ENCODE data around the gene CHRNE. TPM values are rescaled to one million over a fixed set of nuclear protein-coding genes. Genes with fewer than 3 reads are reported as not detected.

CHRNE gene
- total and polyA plus RNA-seq, 2 of the 8 experiments (the other 6 are each of a cell fraction or from before 2014, with no cell fraction given), result 0.15 to 0.33 TPM

DNA sequence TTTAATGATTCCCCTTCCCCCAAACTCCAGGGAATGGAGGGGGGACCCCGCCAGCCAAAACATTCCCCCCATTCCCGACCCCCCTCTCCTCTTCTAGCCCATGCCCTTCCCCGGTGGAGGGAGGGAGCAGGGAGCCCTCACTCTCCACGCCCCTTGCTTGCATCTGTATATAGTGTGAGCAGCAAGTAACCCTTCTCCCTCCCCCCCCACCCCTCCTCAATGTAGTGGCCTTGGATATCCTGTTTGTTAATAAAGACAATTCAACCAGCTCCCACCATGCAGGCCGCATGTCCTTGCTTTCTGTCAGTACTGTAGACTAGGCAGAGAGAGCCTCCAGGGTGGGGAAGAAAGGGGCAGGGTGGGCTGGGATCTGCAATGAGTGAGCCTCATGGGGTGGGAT is 5.1 kb downstream of the CHRNE start (continued):
- TF ChIP-seq, protein P1, sequence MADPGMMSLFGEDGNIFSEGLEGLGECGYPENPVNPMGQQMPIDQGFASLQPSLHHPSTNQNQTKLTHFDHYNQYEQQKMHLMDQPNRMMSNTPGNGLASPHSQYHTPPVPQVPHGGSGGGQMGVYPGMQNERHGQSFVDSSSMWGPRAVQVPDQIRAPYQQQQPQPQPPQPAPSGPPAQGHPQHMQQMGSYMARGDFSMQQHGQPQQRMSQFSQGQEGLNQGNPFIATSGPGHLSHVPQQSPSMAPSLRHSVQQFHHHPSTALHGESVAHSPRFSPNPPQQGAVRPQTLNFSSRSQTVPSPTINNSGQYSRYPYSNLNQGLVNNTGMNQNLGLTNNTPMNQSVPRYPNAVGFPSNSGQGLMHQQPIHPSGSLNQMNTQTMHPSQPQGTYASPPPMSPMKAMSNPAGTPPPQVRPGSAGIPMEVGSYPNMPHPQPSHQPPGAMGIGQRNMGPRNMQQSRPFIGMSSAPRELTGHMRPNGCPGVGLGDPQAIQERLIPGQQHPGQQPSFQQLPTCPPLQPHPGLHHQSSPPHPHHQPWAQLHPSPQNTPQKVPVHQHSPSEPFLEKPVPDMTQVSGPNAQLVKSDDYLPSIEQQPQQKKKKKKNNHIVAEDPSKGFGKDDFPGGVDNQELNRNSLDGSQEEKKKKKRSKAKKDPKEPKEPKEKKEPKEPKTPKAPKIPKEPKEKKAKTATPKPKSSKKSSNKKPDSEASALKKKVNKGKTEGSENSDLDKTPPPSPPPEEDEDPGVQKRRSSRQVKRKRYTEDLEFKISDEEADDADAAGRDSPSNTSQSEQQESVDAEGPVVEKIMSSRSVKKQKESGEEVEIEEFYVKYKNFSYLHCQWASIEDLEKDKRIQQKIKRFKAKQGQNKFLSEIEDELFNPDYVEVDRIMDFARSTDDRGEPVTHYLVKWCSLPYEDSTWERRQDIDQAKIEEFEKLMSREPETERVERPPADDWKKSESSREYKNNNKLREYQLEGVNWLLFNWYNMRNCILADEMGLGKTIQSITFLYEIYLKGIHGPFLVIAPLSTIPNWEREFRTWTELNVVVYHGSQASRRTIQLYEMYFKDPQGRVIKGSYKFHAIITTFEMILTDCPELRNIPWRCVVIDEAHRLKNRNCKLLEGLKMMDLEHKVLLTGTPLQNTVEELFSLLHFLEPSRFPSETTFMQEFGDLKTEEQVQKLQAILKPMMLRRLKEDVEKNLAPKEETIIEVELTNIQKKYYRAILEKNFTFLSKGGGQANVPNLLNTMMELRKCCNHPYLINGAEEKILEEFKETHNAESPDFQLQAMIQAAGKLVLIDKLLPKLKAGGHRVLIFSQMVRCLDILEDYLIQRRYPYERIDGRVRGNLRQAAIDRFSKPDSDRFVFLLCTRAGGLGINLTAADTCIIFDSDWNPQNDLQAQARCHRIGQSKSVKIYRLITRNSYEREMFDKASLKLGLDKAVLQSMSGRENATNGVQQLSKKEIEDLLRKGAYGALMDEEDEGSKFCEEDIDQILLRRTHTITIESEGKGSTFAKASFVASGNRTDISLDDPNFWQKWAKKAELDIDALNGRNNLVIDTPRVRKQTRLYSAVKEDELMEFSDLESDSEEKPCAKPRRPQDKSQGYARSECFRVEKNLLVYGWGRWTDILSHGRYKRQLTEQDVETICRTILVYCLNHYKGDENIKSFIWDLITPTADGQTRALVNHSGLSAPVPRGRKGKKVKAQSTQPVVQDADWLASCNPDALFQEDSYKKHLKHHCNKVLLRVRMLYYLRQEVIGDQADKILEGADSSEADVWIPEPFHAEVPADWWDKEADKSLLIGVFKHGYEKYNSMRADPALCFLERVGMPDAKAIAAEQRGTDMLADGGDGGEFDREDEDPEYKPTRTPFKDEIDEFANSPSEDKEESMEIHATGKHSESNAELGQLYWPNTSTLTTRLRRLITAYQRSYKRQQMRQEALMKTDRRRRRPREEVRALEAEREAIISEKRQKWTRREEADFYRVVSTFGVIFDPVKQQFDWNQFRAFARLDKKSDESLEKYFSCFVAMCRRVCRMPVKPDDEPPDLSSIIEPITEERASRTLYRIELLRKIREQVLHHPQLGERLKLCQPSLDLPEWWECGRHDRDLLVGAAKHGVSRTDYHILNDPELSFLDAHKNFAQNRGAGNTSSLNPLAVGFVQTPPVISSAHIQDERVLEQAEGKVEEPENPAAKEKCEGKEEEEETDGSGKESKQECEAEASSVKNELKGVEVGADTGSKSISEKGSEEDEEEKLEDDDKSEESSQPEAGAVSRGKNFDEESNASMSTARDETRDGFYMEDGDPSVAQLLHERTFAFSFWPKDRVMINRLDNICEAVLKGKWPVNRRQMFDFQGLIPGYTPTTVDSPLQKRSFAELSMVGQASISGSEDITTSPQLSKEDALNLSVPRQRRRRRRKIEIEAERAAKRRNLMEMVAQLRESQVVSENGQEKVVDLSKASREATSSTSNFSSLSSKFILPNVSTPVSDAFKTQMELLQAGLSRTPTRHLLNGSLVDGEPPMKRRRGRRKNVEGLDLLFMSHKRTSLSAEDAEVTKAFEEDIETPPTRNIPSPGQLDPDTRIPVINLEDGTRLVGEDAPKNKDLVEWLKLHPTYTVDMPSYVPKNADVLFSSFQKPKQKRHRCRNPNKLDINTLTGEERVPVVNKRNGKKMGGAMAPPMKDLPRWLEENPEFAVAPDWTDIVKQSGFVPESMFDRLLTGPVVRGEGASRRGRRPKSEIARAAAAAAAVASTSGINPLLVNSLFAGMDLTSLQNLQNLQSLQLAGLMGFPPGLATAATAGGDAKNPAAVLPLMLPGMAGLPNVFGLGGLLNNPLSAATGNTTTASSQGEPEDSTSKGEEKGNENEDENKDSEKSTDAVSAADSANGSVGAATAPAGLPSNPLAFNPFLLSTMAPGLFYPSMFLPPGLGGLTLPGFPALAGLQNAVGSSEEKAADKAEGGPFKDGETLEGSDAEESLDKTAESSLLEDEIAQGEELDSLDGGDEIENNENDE (IDR thresholded peaks at IDR 0.05; ENCODE audit: insufficient replicate concordance, low read length), result no peak
- TF ChIP-seq ASH2L (IDR thresholded peaks at IDR 0.05; ENCODE audit: low read length) (no peak), KDM5A (IDR thresholded peaks at IDR 0.05; ENCODE audit: low read length) (no peak), BRCA1 (IDR thresholded peaks at IDR 0.05; ENCODE audit: low read depth, low read length) (no peak)
- TF ChIP-seq, protein P2, sequence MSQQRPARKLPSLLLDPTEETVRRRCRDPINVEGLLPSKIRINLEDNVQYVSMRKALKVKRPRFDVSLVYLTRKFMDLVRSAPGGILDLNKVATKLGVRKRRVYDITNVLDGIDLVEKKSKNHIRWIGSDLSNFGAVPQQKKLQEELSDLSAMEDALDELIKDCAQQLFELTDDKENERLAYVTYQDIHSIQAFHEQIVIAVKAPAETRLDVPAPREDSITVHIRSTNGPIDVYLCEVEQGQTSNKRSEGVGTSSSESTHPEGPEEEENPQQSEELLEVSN (IDR thresholded peaks at IDR 0.05), result no peak

Measured in H1 (cell line).